Stimulated activated CD4-positive, alpha-beta T cell treated with anti-CD3 and anti-CD28 coated beads, Interleukin-1b, Interleukin-23, amount 100 ng/mL, for 48 hours (primary cell): ENCODE results near the gene PA2G4.
"Not testable (repeated sequence)": the region's sequence is repeated elsewhere in the genome, so short reads cannot be mapped to it uniquely, and the experiment has no call there.

Source experiments
- DNase-seq: peaks from one replicate; pipeline ENCODE4 v3.0.0-alpha.2; 2020

The PA2G4 gene

DNA sequence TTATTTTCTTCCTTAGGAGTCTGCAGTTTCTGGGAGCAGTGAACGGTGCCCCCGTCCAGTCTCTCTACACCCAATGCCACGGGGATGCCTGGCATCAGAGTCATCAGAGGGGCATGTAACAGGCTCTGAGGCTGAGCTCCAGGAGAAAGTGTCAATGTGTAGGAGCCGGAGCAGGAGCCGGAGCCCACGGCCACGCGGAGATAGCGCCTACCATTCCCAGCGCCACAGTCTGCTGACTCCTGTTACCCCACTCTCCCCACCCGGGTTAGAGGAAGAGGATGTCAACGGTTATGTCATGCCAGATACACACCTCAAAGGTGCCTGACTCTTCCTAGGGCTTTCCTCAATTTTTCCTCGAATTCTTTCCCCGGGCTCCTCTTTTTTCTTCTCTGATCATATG lies 3.3 kb upstream of the PA2G4 start:
- DNase-seq: no peak

DNA sequence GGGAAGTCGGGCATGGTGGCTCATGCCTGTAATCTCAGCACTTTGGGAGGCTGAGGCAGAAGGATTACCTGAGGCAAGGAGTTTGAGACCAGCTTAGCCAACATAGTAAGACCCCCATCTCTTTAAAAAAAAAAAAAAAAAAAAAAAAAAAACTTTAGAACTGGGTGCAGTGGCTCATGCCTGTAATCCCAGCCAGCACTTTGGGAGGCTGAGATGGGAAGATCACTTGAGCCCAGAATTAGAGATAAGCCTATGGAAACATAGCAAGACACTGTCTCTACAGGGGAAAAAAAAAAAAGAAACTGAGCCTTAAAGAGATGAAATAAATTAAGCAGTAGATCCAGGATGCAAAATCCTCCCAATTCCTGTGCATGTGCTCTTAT lies 1.7 kb upstream of the PA2G4 start:
- no peak for DNase-seq

DNA sequence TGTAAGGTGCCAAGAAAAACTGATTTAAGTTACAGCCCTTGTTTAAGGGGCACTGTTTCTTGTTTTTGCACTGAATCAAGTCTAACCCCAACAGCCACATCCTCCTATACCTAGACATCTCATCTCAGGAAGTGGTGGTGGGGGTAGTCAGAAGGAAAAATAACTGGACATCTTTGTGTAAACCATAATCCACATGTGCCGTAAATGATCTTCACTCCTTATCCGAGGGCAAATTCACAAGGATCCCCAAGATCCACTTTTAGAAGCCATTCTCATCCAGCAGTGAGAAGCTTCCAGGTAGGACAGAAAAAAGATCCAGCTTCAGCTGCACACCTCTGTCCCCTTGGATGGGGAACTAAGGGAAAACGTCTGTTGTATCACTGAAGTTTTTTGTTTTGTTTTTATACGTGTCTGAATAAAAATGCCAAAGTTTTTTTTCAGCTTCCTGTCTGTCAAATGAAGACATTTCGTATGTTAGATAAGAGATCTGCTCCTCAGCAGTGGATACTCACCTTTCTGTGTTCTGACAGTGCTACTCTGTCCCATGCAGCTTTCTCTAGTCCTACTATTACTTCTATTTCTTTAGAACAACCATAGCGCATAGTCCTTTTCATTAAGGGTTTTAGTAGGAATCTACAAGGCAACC lies 1.2 kb upstream of the PA2G4 start:
- DNase-seq: no peak

DNA sequence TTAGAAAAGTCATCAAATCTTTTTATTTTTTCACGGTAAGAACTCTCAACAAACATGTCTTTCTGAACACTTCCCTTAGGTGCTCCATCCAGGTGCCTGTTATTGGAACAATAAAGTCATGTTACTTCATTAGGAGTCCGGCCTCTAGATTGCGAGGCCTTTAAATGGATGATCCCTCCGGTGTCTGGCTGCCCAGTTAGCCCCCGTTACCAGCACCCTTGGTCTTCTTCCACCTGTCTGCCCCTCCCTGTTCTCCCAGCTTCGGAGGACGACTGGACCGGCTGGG lies 593 bp upstream of the PA2G4 start:
- DNase-seq: no peak

DNA sequence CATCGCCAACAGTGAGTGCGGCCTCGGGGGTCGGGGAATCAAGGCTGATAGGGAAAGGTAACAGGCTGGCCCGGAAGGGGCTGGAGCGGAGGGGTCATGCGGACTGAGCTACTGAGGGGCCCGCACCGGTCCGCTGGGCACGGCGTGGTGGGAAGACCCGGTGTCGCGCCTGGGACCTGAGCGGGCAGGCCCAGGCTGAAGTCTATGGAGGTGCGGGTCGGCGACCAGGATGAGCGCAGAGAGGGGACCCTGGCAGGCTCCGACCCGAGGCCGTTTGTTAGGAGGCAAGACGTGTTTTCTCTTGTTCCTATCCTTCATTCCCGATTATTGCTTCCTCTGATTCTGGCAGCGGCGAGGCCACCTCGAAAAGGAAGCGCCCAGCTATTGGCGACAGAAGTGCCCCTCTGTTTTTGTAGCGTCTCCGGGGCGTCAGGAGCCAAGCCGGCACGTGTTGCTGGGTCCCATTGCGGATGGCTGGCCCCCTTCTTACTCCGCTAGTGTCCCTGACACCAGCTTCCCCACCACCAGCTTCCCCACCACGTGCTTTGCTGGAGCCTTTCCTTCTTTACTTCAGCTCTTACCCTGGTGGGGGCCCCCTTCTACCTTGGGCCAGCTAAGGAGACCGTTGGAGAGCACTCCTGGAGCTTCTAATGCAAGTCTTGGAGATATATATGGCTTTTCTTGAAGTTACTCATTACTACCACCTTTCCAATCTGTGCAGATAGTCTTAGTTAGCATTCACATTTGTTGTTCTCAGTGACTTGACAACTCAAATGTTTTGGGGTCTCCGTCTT lies 653 bp downstream of the PA2G4 start:
- DNase-seq: peak; percentile 28

DNA sequence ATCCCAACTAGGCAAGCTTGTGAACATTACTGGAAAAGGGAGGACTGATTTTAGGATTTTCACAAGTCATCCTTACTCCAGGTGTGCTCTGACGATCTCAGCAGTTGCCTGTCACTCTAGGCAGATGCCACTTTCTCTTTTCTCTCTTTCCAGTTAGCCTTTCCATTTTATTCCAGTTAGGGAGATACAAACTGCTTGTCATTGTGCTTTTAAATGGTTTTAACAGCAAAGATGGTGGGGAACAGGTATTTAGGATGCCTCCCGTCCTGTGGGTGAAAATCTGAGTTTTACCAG lies 1.2 kb downstream of the PA2G4 start:
- DNase-seq: no peak

DNA sequence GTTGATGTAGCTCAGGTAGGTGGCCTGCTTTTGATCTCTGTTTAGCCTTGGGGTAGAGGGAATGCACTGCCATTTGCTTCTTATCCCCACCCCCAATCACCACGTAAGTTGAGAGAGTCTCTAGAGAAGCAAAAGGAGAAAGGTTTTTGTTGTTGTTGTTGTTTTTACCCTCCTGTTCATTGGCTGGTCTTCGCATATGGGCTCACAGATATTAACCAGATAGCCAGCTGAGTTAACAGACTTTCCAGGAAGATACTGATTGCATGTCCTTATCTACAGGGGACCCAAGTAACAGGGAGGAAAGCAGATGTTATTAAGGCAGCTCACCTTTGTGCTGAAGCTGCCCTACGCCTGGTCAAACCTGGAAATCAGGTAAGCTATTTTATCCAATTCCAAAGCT lies 2.9 kb downstream of the PA2G4 start:
- DNase-seq: no peak

DNA sequence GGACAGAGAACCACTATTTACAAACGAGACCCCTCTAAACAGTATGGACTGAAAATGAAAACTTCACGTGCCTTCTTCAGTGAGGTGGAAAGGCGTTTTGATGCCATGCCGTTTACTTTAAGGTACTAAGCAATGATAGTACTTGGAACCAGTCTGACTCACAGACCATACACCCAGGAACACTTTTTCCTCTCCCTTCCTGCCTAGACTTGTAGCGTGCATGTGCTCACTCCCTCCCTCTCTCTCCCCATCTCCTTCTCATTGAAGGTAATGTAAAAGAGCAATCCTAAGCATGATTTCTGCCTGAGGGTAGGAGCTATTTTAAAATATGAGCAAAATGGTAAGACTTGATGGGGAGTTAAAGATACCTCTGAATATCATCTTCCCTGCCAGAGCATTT lies 6.2 kb downstream of the PA2G4 start:
- no peak for DNase-seq

DNA sequence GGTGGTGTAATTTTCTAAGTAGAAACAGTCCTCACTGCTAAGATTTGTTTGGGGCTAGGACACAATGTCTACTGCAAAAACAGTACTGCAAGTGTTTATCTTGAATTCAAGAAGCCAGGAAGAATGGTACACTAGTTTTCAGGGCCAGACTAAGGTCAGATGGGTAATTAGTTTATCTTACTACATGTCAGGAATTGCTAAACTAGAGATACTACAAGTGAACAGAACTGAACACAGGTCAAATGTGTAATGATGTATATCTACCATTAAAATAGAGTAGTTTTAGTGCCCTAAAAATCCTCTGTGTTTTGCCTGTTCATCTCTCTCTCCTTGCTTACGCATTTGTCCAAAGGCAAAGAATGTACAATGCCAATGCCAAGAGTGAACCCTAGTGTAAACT lies 9.7 kb downstream of the PA2G4 start:
- DNase-seq: no peak

DNA sequence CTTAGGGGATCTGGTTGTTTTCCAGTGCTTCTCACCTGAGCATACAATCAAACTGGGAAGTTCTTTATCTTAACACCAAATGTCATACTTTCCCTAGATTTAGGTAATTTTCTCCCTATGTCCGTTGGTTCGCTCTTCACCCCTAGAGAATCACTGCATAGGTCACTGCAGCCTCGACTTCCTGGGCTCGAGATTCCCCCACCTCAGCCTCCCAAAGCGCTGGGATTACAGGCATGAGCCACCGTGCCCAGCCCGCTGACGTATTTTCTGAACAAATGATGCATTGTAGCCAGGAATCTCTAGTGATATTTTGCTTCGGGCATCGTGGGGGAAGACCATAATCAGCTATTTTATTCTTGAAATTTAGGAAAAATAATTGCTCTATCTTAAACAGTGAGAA lies 11.0 kb downstream of the PA2G4 start:
- DNase-seq: no peak

DNA sequence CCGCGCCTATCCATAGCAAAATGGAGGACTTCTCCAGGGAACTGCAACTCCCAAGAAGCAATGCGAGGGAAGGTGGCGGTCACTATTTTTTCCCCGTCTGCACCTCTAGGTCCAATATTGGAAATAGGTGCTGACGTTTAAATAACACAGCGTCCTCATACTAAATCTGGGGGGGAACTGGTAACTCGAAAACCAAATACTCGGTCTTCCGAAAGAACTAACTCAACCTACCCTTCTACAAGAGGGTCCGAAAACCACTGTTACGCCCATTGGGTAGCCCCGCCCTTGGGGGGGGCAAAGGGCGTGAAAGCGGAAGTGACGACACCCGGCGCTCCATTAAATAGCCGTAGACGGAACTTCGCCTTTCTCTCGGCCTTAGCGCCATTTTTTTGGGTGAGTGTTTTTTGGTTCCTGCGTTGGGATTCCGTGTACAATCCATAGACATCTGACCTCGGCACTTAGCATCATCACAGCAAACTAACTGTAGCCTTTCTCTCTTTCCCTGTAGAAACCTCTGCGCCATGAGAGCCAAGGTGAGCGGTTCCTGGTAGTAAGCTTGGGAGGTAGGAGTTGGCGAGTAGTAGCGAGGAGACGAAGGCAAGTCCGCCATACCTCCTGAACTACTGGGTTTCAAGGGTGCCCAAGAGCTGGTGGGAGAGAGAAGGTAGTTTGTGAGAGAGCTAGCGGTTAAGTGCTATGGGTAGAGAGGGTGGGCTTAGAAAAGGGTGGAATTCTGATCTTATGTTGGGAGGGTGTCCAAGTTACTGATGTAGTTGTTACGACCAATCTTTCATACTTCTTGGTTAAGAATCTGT lies 12.1 kb downstream of the PA2G4 start, which contains the start of gene RPL41:
RPL41 (plus strand) TSS at position 367 of the 815 bp plus-strand sequence.
- peak; percentile 92 for DNase-seq

DNA sequence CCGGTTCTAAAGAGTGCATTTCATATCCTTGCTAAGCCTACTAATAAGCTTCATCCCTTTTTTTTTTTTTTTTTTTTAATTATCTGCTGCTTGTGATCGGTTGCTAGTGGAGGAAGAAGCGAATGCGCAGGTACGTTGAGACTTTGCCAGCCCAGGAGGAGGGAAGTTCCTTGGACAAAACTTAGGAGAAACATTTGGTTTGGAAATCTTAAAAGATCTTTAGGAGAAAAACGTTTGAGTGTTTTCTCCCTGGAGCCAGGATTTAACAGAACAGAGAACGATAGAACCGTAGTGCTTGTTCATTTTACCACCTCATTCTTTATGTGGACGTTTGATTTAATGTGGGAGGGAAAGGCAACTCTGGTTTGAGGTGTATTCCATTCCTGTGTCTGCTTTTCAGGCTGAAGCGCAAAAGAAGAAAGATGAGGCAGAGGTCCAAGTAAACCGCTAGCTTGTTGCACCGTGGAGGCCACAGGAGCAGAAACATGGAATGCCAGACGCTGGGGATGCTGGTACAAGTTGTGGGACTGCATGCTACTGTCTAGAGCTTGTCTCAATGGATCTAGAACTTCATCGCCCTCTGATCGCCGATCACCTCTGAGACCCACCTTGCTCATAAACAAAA lies 12.8 kb downstream of the PA2G4 start:
- not testable (repeated sequence) for DNase-seq

DNA sequence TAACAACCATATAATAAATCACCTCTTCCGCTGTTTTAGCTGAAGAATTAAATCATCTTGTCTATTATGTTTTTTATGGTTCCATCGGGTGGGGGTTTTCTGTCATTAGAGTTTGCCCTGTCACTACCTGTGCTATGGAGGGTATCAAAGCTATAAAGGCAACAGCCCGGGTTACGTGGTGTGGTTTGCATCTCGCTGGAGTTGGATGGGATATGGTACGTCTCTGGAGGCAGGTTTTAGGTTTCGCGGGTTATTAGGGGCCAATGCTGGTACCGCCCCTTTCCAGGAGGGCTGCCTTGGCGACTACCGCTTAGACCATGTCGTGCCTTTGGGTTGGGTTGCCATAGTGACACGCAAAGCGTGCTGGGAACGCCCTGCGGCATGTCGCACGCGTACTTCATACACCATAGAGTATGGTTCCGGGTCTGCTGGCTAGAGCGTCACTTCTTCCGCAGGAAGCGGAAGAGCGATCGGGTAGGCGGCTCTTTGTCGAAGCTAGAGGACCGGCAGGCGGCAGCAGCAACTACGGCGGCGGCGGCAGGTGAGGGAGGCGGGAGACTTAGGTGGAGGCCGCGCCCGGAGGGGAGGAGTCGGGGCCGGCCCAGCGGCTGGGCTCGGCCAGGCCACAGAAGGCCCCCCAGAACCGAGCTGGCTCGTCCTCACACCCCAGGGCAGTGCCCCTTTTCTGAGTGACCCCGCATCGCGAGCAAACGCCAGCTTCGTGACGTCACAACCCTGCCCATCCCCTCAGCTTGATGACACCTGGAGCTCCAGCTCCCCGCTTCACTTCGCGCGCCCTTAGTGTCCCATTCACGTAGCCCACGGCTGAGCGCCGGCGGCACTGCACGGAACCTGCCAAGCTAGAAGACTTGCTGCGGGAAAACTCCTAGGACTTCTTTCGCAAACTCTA lies 13.7 kb downstream of the PA2G4 start, which contains the start of gene ZC3H10:
ZC3H10 (plus strand) TSS at position 489 of the 910 bp plus-strand sequence. CDS start 2,297 bp downstream, outside the sequence.
- peak; percentile 99 for DNase-seq

DNA sequence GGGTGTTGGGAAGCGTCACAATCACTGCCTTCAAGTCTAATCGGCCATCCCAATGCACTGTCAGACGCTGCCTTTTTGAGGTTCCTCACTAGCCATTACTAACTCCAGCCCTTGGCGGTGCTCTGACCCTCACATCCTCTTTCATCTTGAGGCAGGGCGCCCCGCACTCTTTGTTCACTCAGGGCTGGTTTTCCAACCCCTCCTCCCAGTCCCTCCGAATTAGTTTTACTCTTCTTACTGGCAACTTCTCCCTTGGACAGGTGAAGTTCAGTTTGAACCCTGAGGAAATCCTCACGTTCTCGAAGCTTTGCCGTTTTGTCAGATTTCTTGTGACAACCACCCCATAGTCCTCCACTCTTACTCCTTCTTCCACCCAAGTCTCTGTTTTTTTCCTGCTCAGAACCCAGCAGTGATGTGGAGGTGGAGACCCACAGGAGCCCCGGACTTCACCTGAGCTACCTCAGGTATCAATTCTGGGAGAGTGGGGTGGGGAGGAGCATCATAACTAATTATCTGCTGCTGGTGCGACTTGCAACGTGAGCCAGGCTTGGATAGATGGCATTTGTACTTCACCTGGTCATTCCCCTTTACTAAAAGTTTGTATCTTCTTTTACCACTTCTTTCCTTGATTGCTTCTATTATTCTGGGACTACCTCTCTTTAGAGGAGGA lies 14.5 kb downstream of the PA2G4 start:
- DNase-seq: no peak

DNA sequence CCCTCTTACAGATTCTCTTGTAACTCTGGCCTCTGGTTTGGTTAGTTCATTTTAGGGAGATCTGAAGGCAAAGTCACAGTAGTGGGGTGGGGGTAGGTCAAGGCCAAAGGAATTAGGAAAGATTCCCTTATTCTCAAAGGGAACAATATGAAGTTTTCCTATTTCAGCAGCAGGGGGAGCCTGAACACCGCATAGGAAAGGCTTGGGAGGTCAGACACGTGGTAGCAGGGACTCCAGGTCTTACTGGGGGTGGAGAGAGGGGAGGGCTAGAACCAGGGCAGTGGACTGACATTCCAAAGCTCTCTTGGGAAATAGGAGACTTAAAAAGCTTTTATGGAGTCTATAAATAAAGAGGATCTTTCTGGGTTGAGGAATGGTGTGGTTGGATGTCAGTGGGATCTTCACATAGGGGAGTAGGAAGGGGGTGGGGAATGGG lies 15.0 kb downstream of the PA2G4 start:
- DNase-seq: peak; percentile 61

DNA sequence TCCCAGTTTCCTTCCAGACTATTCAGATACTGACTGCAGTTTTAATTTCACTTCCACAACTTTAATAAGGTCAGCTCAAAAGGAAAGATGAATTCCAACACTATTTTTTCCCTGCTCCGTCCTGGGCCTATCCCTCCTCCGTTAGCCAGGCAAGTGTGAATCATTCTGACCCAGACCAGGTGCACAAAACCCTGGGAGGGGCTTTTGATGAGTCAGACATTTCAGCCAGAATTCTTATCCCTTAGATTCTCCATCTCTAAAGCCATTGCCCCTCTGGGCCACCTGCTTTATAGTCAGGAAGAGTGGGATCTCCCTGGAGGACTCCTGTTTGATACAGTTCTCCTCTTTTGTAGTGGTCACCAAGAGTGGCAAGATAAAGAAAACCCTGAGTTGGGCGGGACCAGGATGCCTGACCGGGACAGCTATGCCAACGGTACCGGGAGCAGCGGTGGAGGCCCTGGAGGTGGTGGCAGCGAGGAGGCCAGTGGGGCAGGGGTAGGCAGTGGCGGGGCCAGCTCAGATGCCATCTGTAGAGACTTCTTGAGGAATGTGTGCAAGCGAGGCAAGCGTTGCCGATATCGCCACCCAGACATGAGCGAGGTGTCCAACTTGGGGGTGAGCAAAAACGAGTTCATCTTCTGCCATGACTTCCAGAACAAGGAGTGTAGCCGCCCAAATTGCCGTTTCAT lies 15.9 kb downstream of the PA2G4 start:
- no peak for DNase-seq

DNA sequence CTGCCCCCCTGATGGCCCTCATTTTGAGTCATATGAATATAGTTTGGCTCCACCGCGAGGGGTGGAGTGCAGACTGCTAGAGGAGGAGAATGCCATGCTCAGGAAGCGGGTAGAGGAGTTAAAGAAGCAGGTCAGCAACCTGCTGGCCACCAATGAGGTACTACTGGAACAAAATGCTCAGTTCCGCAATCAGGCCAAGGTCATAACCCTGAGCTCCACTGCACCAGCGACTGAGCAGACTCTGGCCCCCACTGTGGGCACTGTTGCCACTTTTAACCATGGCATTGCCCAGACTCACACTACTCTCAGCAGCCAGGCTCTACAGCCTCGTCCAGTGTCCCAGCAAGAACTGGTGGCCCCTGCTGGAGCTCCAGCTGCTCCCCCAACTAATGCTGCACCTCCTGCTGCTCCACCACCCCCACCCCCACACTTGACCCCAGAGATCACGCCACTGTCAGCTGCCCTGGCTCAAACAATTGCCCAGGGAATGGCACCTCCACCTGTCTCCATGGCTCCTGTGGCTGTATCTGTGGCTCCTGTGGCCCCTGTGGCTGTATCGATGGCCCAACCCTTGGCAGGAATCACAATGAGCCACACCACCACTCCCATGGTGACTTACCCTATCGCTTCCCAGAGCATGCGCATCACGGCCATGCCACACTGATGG lies 17.0 kb downstream of the PA2G4 start:
- no peak for DNase-seq

DNA sequence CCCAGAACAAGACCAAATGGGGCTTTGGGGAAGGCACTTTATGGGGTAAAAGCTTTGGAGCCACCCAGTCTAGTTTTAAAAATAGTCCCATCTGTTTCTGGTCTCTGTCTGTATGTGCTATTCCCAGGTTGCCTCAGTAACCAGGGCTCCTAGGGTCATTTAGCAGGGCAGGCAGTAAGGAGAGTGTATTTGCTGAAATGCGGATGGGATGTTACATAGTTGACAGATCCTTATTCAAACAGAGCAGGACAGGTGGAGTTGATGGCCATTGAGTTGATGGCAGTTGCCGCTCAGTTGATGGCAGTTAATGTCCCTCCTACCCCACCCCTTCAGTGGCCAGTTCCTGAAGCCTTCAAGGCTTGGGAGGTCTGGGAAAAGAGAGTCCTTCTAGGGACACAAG lies 18.3 kb downstream of the PA2G4 start:
- DNase-seq: no peak

DNA sequence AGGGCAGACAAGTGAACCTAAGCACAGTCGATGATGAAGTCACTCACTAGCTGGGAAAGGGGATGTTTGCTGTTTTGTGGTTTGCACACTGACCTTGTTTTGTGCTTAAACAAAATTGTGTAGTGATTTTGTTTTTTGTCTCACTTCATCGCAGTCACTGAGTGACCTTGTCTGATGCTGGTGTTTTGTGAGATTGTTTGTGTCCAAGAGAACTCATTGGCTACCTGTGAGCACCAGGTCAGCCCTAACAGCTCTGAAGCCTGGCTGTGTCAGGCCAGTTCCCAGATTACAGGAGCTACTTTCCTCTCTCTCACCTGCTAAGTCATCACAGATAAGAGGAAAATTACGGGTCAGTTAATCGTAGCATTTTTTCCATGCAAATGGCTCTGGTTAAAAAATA lies 19.8 kb downstream of the PA2G4 start:
- DNase-seq: no peak

DNA sequence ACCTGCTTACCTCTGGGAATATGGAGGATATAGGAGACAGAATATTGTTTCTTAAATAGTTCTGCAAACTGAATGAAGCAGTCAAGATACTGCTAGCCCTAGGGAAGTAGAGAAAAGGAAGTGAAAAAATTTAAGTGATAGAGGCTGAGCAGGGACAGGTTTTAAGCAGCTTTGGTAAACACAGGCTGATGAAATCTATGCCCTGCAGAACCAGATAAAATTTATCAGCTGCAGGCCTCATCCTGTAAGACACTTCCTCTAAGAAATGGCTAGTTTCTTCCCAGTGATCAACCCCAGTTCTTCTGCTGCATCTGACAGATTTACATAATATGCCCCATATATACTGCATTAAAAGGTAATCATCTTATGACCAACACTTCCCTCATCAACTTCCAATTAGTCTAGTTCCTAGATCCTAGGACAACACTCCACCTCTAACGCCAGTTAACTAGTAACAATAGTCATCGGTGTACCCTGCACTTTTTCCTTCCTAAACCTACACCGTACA lies 22.4 kb downstream of the PA2G4 start:
- DNase-seq: no peak
